ENCODE data around the gene PARD3. TPM values are rescaled to one million over a fixed set of nuclear protein-coding genes. Genes with fewer than 3 reads are reported as not detected.

The PARD3 gene
- total and polyA plus RNA-seq, 2 donors (not counting 3 experiments of a cell fraction or from before 2014, with no cell fraction given) = 7.3 to 24.1 TPM

DNA sequence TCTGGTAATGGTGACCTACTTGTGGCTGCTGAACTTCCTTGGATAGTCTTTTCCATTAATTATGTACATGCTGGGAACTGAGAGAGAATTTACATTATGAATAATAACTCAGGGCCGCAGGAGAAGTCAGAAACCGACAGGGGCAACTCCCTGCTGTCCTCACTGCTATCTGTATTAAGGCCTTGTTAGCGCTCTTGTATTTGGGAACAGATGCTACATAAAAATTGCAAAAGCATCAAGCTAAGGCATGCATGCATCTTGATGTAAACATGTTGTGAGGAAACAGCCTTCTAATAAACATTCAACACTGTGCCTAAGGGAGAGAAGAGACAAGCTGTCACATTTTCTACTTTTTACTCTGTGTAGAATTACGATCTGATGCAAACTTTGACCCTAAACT lies 158.4 kb downstream of the PARD3 start:
- H4K20me1 ChIP-seq (replicated peaks; ENCODE audit: control insufficient read depth, extremely low read depth, insufficient read depth, low read length) = no peaks in the 10 kb centered on the region
- no peak overlapping the region for H3K9ac ChIP-seq (replicated peaks; ENCODE audit: extremely low read depth, insufficient read depth, low read length)
- CTCF ChIA-PET = interaction anchor here (0.6 to 3.0 kb wide), 12 partner anchors 10 to 371 kb away, joined by 3 to 24 read pairs (median 8); no protein-coding TSS in a partner anchor
- H3K27ac ChIP-seq (ENCODE audit: insufficient read depth, low read depth, low read length) = no peak overlapping the region
- no TSS peak for BruUV-seq (replicated peaks)
- intact Hi-C loops (cut with micrococcal nuclease) (no loop called here), dilution Hi-C loops (cut with MboI; ENCODE audit: extremely low pct_ligation_motif_present, low sequenced_read_pairs) (no loop called here)
- H3K79me2 ChIP-seq (ENCODE audit: control insufficient read depth, insufficient read depth, low read length) = peaks cover 1% of the 10 kb centered on the region
- TF ChIP-seq, protein P1, sequence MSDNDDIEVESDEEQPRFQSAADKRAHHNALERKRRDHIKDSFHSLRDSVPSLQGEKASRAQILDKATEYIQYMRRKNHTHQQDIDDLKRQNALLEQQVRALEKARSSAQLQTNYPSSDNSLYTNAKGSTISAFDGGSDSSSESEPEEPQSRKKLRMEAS (IDR thresholded peaks at IDR 0.05; ENCODE audit: insufficient read depth, insufficient read length) = no peak
- no peak for TF ChIP-seq POLR2AphosphoS5 (IDR thresholded peaks at IDR 0.05; ENCODE audit: insufficient read depth, low read depth, low read length)
- TF ChIP-seq MYC (IDR thresholded peaks at IDR 0.05; ENCODE audit: low read depth, low read length) = no peak
- TF ChIP-seq FOS (IDR thresholded peaks at IDR 0.05; ENCODE audit: borderline replicate concordance, insufficient read depth, low read length) = no peak
- TF ChIP-seq JUN (IDR thresholded peaks at IDR 0.05; ENCODE audit: borderline replicate concordance, insufficient read depth, insufficient read length, low read depth) = no peak
- TF ChIP-seq EZH2 (IDR thresholded peaks at IDR 0.05; ENCODE audit: borderline replicate concordance, low read depth, low read length, severe bottlenecking) = no peak
- no peak for TF ChIP-seq GATA2 (IDR thresholded peaks at IDR 0.05; ENCODE audit: insufficient read depth, insufficient read length, low read depth, low read length)
- TF ChIP-seq CTCF (IDR thresholded peaks at IDR 0.05; ENCODE audit: extremely low read depth in 1 of 2, insufficient read depth in 1 of 2, low read depth in 1 of 2, low read length in 2 of 2) = no peak
- TF ChIP-seq POLR2A (IDR thresholded peaks at IDR 0.05; ENCODE audit: low read depth, low read length) = no peak
- no peaks in the 10 kb centered on the region for H3K36me3 ChIP-seq (ENCODE audit: control insufficient read depth in 2 of 2, extremely low read depth in 1 of 2, insufficient read depth in 2 of 2, low read length in 2 of 2)
- H3K4me1 ChIP-seq (ENCODE audit: control insufficient read depth, extremely low read depth, insufficient read depth, low read length) = no peaks in the 10 kb centered on the region
- no peaks in the 10 kb centered on the region for H3K27me3 ChIP-seq (ENCODE audit: control insufficient read depth in 2 of 2, insufficient read depth in 2 of 2, low read length in 2 of 2)
- H3K9me3 ChIP-seq (replicated peaks; ENCODE audit: control insufficient read depth, insufficient read depth, low read length) = no peaks in the 10 kb centered on the region
- POLR2A ChIA-PET = interaction anchor here (0.7 kb wide), 1 partner anchor 344 kb away, joined by 3 read pairs; no protein-coding TSS in a partner anchor
- FAIRE-seq (no peak), DNase-seq (ENCODE audit: low read depth, low spot score) (no peak)
- H3K4me2 ChIP-seq (ENCODE audit: insufficient read depth, low read length) = no peak overlapping the region
- H3K9me1 ChIP-seq (replicated peaks; ENCODE audit: control insufficient read depth, extremely low read depth, insufficient read depth, low read length) = no peaks in the 10 kb centered on the region
- no peak overlapping the region for H3K4me3 ChIP-seq (replicated peaks in 1 of 3; ENCODE audit: insufficient read depth in 1 of 3, low read depth in 1 of 3, low read length in 3 of 3)
- H2AFZ ChIP-seq (ENCODE audit: low read depth, low read length) = no peak overlapping the region
